Liver (tissue), 9 donors: ENCODE measurements around the gene KLHDC3. TPM values are rescaled to one million over a fixed set of nuclear protein-coding genes. Genes with fewer than 3 reads are reported as not detected.

Source experiments
- DNase-seq: peaks from one replicate; pipeline ENCODE4 v3.0.0-alpha.2; 2017; ENCODE audit warnings: low spot score
- H3K27ac ChIP-seq, 2 donors: one replicate each; pipeline ENCODE4 v1.7.0; 2013; ENCODE audit warnings: inconsistent platforms in 2 of 2, low read length in 2 of 2, control low read depth in 1 of 2, low read depth in 1 of 2, mild to moderate bottlenecking in 1 of 2
- H3K27me3 ChIP-seq, 4 donors: one replicate each; pipeline versions ENCODE4 v1.6.1 to v1.7.0; 2013; ENCODE audit warnings: low read length in 3 of 4, inconsistent platforms in 1 of 4, mild to moderate bottlenecking in 1 of 4, moderate library complexity in 1 of 4; ENCODE audit not compliant: control insufficient read depth in 4 of 4, insufficient read depth in 4 of 4
- H3K36me3 ChIP-seq, 4 donors: one replicate each; pipeline versions ENCODE4 v1.6.1 to v1.7.0; 2013; ENCODE audit warnings: low read length in 3 of 4, mild to moderate bottlenecking in 3 of 4, low read depth in 1 of 4, moderate library complexity in 1 of 4; ENCODE audit not compliant: control insufficient read depth in 4 of 4, insufficient read depth in 3 of 4
- H3K4me1 ChIP-seq, 4 donors: one replicate each; pipeline versions ENCODE4 v1.6.1 to v1.7.0; 2013; ENCODE audit warnings: low read length in 3 of 4, mild to moderate bottlenecking in 3 of 4, moderate library complexity in 1 of 4; ENCODE audit not compliant: control insufficient read depth in 4 of 4, insufficient read depth in 4 of 4
- H3K4me3 ChIP-seq, 3 donors: one replicate each; pipeline versions ENCODE4 v1.6.1 to v1.7.0; 2013; ENCODE audit warnings: low read length in 3 of 3, control low read depth in 1 of 3, low read depth in 1 of 3, mild to moderate bottlenecking in 1 of 3
- H3K9ac ChIP-seq, 2 donors: one replicate each; pipeline ENCODE4 v1.7.0; 2013; ENCODE audit warnings: low read length in 2 of 2, mild to moderate bottlenecking in 2 of 2, moderate library complexity in 2 of 2, control low read depth in 1 of 2, low read depth in 1 of 2
- H3K9me3 ChIP-seq, 4 donors: one replicate each; pipeline versions ENCODE4 v1.6.1 to v1.7.0; 2013; ENCODE audit warnings: low read length in 3 of 4; ENCODE audit not compliant: control insufficient read depth in 4 of 4
- ATF3 ChIP-seq: IDR thresholded peaks from 2 replicates; pipeline ENCODE4 v1.6.1; 2016; ENCODE audit warnings: antibody characterized with exemption
- EGR1 ChIP-seq, 2 donors: IDR thresholded peaks; 2 replicates each; pipeline ENCODE4 v1.6.1; 2016 to 2018; ENCODE audit warnings: antibody characterized with exemption in 2 of 2, low read depth in 2 of 2
- FOXA1 ChIP-seq: IDR thresholded peaks from 2 replicates; pipeline ENCODE4 v1.6.1; 2016; ENCODE audit warnings: antibody characterized with exemption
- FOXA2 ChIP-seq: IDR thresholded peaks from 2 replicates; pipeline ENCODE4 v1.6.1; 2016; ENCODE audit warnings: antibody characterized with exemption
- GABPA ChIP-seq, 2 donors: IDR thresholded peaks in 1 of 2; conservative IDR thresholded peaks in 1 of 2; 2 replicates each; pipeline ENCODE4 v1.6.1; 2016; ENCODE audit warnings: antibody characterized with exemption in 2 of 2, mild to moderate bottlenecking in 1 of 2, moderate library complexity in 1 of 2
- HNF4A ChIP-seq, 2 donors: conservative IDR thresholded peaks; 2 replicates each; pipeline ENCODE4 v1.6.1; 2016; ENCODE audit warnings: antibody characterized with exemption in 2 of 2, mild to moderate bottlenecking in 2 of 2
- HNF4G ChIP-seq: IDR thresholded peaks from 2 replicates; pipeline ENCODE4 v1.6.1; 2016; ENCODE audit warnings: antibody characterized with exemption
- JUND ChIP-seq, 2 donors: IDR thresholded peaks; 2 replicates each; pipeline ENCODE4 v1.6.1; 2016; ENCODE audit warnings: antibody characterized with exemption in 2 of 2
- MAX ChIP-seq: IDR thresholded peaks from 2 replicates; pipeline ENCODE4 v1.6.1; 2016; ENCODE audit warnings: antibody characterized with exemption
- NR2F2 ChIP-seq: IDR thresholded peaks from 2 replicates; pipeline ENCODE4 v1.6.1; 2016; ENCODE audit warnings: antibody characterized with exemption
- RAD21 ChIP-seq, 2 donors: IDR thresholded peaks; 2 replicates each; pipeline ENCODE4 v1.6.1; 2016; ENCODE audit warnings: antibody characterized with exemption in 2 of 2, mild to moderate bottlenecking in 2 of 2
- RXRA ChIP-seq, 2 donors: IDR thresholded peaks; 2 replicates each; pipeline ENCODE4 v1.6.1; 2017 to 2018; ENCODE audit warnings: antibody characterized with exemption in 2 of 2, mild to moderate bottlenecking in 1 of 2
- SP1 ChIP-seq: IDR thresholded peaks from 2 replicates; pipeline ENCODE4 v1.6.1; 2018; ENCODE audit warnings: antibody characterized with exemption, mild to moderate bottlenecking
- TAF1 ChIP-seq: conservative IDR thresholded peaks from 2 replicates; pipeline ENCODE4 v1.6.1; 2016; ENCODE audit warnings: antibody characterized with exemption, mild to moderate bottlenecking
- YY1 ChIP-seq: IDR thresholded peaks from 2 replicates; pipeline ENCODE4 v1.6.1; 2016; ENCODE audit warnings: antibody characterized with exemption, mild to moderate bottlenecking
- WGBS: extraction: QIAGEN DNeasy Blood & Tissue Kit; methylation state at CpG from one replicate; pipeline ENCODE4 v1.1.7; 2013; 5-methylcytosine and 5-hydroxymethylcytosine counted together
- polyA plus RNA-seq, 2 donors: library from polyadenylated mRNA; stranded (reverse) in 1 of 2; unstranded in 1 of 2; fragments of 200-250 nt in 1 of 2; fragments of >200 nt in 1 of 2; fragmentation: Nextera tagmentation in 1 of 2; extraction: Ambion mirVana in 1 of 2; gene quantifications; one replicate each; pipeline versions ENCODE4 v1.2.1 to v1.2.3, GENCODE V29; 2013 to 2015
- total RNA-seq, 2 donors: library from RNA; depleted of rRNA; stranded (reverse); fragments of >200 nt; gene quantifications; one replicate each; pipeline ENCODE4 v1.2.3, GENCODE V29; 2014
- TF ChIP-seq, protein P1 (sequence below): IDR thresholded peaks from 2 replicates; pipeline ENCODE4 v1.6.1; 2016; ENCODE audit warnings: antibody characterized with exemption
- TF ChIP-seq, protein P2 (sequence below): IDR thresholded peaks from 2 replicates; pipeline ENCODE4 v1.6.1; 2016; ENCODE audit warnings: antibody characterized with exemption, mild to moderate bottlenecking
- donor health status: healthy.
- donor health status: healthy.
- donor health status: healthy.
- donor health status: healthy.
- donor health status: healthy.

The KLHDC3 gene
- total and polyA plus RNA-seq, 4 donors, result 30.9 to 66.5 (median 50.6) TPM

GRCh38 chr6:43014434-43014909, 423 bp downstream of the KLHDC3 start (continued):
- no peak for TF ChIP-seq HNF4A (conservative IDR thresholded peaks at IDR 0.05)

DNA sequence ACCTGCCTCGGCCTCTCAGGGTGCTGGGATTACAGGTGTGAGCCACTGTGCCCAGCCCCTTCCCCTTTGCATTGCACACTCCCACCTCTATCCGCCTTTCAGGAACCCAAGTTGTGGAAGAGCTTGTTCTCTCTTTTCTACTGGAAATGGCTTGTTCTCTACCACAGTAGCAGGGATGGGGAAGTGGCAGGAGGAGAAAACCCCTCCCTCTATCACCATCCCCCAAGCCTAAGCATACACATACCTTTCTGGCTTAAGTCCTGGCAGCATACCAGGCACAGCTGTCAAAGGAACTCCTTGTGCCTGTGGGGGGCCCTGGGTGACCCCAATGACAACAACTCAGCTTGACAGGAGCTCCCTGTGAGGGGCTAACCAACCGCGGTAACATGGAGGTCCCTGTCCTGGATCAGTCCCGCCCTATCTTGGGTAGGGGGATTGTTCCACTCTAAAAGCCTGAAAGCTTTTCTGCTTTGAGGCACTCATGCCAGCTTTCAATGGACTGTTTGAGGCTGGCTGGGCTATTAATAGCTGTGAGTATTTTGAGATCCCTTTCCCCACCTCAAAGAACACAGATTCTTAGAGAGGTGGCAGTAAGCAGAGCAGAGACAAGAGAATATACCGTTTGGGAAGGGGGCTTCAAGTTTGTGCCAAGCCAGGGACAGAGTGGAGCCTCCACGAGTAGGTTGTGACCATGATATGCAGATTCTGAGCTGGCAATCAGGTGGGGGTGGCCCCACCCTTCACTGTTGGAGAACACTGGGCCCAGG, 2.3 kb downstream of the KLHDC3 start:
- Histone ChIP-seq H3K27ac (no peak overlapping the region), H3K9ac (no peak overlapping the region), H3K4me3 (no peak overlapping the region), H3K9me3 (no peaks in the 10 kb centered on the region), H3K4me1 (peaks cover 5 to 42% (median 29%) of the 10 kb centered on the region in 4 donors), H3K27me3 (no peaks in the 10 kb centered on the region), H3K36me3 (peaks cover 0 to 33% (median 17%) of the 10 kb centered on the region in 4 donors)
- DNase-seq, result no peak
- TF ChIP-seq ATF3 (no peak), GABPA (IDR thresholded peaks at IDR 0.05 in 1 of 2, conservative IDR thresholded peaks at IDR 0.05 in 1 of 2) (no peak), JUND (IDR thresholded peaks at IDR 0.05) (no peak), RXRA (IDR thresholded peaks at IDR 0.05) (no peak), HNF4G (no peak), NR2F2 (no peak)
- TF ChIP-seq, protein P1, sequence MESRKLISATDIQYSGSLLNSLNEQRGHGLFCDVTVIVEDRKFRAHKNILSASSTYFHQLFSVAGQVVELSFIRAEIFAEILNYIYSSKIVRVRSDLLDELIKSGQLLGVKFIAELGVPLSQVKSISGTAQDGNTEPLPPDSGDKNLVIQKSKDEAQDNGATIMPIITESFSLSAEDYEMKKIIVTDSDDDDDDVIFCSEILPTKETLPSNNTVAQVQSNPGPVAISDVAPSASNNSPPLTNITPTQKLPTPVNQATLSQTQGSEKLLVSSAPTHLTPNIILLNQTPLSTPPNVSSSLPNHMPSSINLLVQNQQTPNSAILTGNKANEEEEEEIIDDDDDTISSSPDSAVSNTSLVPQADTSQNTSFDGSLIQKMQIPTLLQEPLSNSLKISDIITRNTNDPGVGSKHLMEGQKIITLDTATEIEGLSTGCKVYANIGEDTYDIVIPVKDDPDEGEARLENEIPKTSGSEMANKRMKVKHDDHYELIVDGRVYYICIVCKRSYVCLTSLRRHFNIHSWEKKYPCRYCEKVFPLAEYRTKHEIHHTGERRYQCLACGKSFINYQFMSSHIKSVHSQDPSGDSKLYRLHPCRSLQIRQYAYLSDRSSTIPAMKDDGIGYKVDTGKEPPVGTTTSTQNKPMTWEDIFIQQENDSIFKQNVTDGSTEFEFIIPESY, result no peak
- TF ChIP-seq, protein P2, sequence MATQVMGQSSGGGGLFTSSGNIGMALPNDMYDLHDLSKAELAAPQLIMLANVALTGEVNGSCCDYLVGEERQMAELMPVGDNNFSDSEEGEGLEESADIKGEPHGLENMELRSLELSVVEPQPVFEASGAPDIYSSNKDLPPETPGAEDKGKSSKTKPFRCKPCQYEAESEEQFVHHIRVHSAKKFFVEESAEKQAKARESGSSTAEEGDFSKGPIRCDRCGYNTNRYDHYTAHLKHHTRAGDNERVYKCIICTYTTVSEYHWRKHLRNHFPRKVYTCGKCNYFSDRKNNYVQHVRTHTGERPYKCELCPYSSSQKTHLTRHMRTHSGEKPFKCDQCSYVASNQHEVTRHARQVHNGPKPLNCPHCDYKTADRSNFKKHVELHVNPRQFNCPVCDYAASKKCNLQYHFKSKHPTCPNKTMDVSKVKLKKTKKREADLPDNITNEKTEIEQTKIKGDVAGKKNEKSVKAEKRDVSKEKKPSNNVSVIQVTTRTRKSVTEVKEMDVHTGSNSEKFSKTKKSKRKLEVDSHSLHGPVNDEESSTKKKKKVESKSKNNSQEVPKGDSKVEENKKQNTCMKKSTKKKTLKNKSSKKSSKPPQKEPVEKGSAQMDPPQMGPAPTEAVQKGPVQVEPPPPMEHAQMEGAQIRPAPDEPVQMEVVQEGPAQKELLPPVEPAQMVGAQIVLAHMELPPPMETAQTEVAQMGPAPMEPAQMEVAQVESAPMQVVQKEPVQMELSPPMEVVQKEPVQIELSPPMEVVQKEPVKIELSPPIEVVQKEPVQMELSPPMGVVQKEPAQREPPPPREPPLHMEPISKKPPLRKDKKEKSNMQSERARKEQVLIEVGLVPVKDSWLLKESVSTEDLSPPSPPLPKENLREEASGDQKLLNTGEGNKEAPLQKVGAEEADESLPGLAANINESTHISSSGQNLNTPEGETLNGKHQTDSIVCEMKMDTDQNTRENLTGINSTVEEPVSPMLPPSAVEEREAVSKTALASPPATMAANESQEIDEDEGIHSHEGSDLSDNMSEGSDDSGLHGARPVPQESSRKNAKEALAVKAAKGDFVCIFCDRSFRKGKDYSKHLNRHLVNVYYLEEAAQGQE, result no peak
- 83% methylated on average over 7 of the region's 7 CpGs for WGBS

DNA sequence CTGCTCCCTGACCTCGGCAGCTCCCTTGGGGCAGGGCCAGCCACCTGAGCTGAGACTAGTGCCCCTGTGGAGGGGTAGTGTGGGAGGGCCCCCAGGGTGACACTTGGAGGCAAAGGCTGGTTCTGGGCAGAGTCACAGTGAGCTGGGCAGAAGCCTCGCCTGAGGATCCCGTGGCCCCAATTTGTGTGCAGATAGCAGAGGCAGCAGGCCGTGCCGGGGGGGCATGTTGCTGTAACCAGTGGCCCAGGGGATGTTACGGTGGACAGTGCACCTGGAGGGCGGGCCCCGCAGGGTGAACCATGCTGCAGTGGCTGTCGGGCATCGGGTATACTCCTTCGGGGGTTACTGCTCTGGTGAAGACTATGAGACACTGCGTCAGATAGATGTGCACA, 2.9 kb downstream of the KLHDC3 start:
- Histone ChIP-seq H3K4me1 (peaks cover 5 to 42% (median 29%) of the 10 kb centered on the region in 4 donors), H3K9me3 (no peaks in the 10 kb centered on the region), H3K36me3 (peaks cover 0 to 27% (median 14%) of the 10 kb centered on the region in 4 donors), H3K27me3 (no peaks in the 10 kb centered on the region), H3K4me3 (no peak overlapping the region), H3K9ac (no peak overlapping the region), H3K27ac (no peak overlapping the region)
- 94% methylated on average over 12 of the region's 12 CpGs for WGBS
- DNase-seq, result no peak
- no peak for TF ChIP-seq FOXA2
- TF ChIP-seq, protein P1, result no peak
- TF ChIP-seq ATF3, result no peak
- no peak for TF ChIP-seq EGR1 (IDR thresholded peaks at IDR 0.05; ENCODE audit: low read depth in 2 of 2)
- TF ChIP-seq RAD21 (IDR thresholded peaks at IDR 0.05), result no peak
- TF ChIP-seq MAX, result no peak
- TF ChIP-seq JUND (IDR thresholded peaks at IDR 0.05), result no peak
- no peak for TF ChIP-seq YY1
- TF ChIP-seq FOXA1, result no peak
- TF ChIP-seq, protein P2, result no peak
- TF ChIP-seq SP1, result no peak
- TF ChIP-seq TAF1, result no peak
- TF ChIP-seq NR2F2, result no peak
- no peak for TF ChIP-seq RXRA (IDR thresholded peaks at IDR 0.05)
- TF ChIP-seq HNF4A (conservative IDR thresholded peaks at IDR 0.05), result no peak
